HG02870 (cell line): Measurements from ENCODE around the gene TBL3.
"Not testable (repeated sequence)": the region's sequence is repeated elsewhere in the genome, so short reads cannot be mapped to it uniquely, and the experiment has no call there.

Experiments
- ATAC-seq: cut with Tn5 transposase; IDR thresholded peaks from one replicate; pipeline ENCODE4 v1.9.1; 2021; ENCODE audit warnings: mild to moderate bottlenecking, moderate library complexity; ENCODE audit not compliant: unreplicated experiment

The TBL3 gene

GRCh38 chr16:1942810-1943726, 28.8 kb upstream of the TBL3 start, which contains the start of gene MSRB1:
MSRB1 (minus strand) TSS chr16:1943199; CDS start chr16:1943156, 43 bp downstream.
- ATAC-seq, result peak; percentile 81

GRCh38 chr16:1944612-1945199, 27.1 kb upstream of the TBL3 start:
- no peak for ATAC-seq

GRCh38 chr16:1945559-1946391, 26.1 kb upstream of the TBL3 start:
- ATAC-seq, result no peak

GRCh38 chr16:1946495-1947368, 25.1 kb upstream of the TBL3 start:
- no peak for ATAC-seq

- ATAC-seq, result no peak
Measured at GRCh38 chr16:1947369-1947670, 24.5 kb upstream of the TBL3 start.

- ATAC-seq, result no peak
Measured at GRCh38 chr16:1949507-1949906, 22.3 kb upstream of the TBL3 start.

GRCh38 chr16:1950047-1950446, 21.8 kb upstream of the TBL3 start:
- no peak for ATAC-seq

GRCh38 chr16:1950559-1950958, 21.3 kb upstream of the TBL3 start:
- no peak for ATAC-seq

GRCh38 chr16:1953734-1954133, 18.1 kb upstream of the TBL3 start:
- ATAC-seq, result no peak

- not testable (repeated sequence) for ATAC-seq
Measured at GRCh38 chr16:1957434-1958142, 14.3 kb upstream of the TBL3 start.

GRCh38 chr16:1958143-1958491, 13.7 kb upstream of the TBL3 start:
- ATAC-seq, result not testable (repeated sequence)

GRCh38 chr16:1958715-1959268, 13.1 kb upstream of the TBL3 start:
- no peak for ATAC-seq

GRCh38 chr16:1959269-1960039, 12.4 kb upstream of the TBL3 start, which contains the start of gene NDUFB10:
NDUFB10 (plus strand) TSS chr16:1959538; CDS start chr16:1959625, 87 bp downstream.
- ATAC-seq, result peak; percentile 45

GRCh38 chr16:1960665-1961630, 10.9 kb upstream of the TBL3 start:
- ATAC-seq, result no peak

GRCh38 chr16:1961651-1962067, 10.2 kb upstream of the TBL3 start:
- ATAC-seq, result no peak

GRCh38 chr16:1962161-1963153, 9.4 kb upstream of the TBL3 start:
- ATAC-seq, result not testable (repeated sequence)
